ENCODE measurements around the gene HM13. TPM values are rescaled to one million over a fixed set of nuclear protein-coding genes. Genes with fewer than 3 reads are reported as not detected.

The HM13 gene
- total and polyA plus RNA-seq, 9 of the 15 experiments (the other 6 are each of a cell fraction or from before 2014, with no cell fraction given), result 7.7 to 136 (median 74.5) TPM

GRCh38 chr20:31547017-31547675, 32.9 kb downstream of the HM13 start (continued):
- no peak for TF ChIP-seq ZNF12 (CRISPR knock-in tag; IDR thresholded peaks at IDR 0.05)
- no peak for TF ChIP-seq ZBED1 (IDR thresholded peaks at IDR 0.05)
- TF ChIP-seq POLR2AphosphoS2 (IDR thresholded peaks at IDR 0.05; ENCODE audit: low read length), result 0 out of 2 replicates have a peak, but pooled peaks have one; percentile 57
- no peak for TF ChIP-seq ZNF23 (CRISPR knock-in tag; IDR thresholded peaks at IDR 0.05)
- no peak for TF ChIP-seq CBX8 (IDR thresholded peaks at IDR 0.05; ENCODE audit: borderline replicate concordance, extremely low read depth, low read depth, low read length, poor library complexity, severe bottlenecking)
- no peak for TF ChIP-seq EGR1 (conservative IDR thresholded peaks at IDR 0.05)
- no peak for TF ChIP-seq GABPB2 (CRISPR knock-in tag; conservative IDR thresholded peaks at IDR 0.05)
- no peak for TF ChIP-seq CBX2 (IDR thresholded peaks at IDR 0.05; ENCODE audit: insufficient read depth, low read length, poor library complexity, severe bottlenecking)
- TF ChIP-seq ZFP36 (IDR thresholded peaks at IDR 0.05; ENCODE audit: low read depth, low read length, partially characterized antibody), result no peak
- no peak for TF ChIP-seq DPF2 (IDR thresholded peaks at IDR 0.05)
- TF ChIP-seq CBX3 (IDR thresholded peaks at IDR 0.05; ENCODE audit: borderline replicate concordance in 1 of 2, low read length in 2 of 2), result no peak
- TF ChIP-seq NFIC (IDR thresholded peaks at IDR 0.05), result no peak
- TF ChIP-seq, protein P1, sequence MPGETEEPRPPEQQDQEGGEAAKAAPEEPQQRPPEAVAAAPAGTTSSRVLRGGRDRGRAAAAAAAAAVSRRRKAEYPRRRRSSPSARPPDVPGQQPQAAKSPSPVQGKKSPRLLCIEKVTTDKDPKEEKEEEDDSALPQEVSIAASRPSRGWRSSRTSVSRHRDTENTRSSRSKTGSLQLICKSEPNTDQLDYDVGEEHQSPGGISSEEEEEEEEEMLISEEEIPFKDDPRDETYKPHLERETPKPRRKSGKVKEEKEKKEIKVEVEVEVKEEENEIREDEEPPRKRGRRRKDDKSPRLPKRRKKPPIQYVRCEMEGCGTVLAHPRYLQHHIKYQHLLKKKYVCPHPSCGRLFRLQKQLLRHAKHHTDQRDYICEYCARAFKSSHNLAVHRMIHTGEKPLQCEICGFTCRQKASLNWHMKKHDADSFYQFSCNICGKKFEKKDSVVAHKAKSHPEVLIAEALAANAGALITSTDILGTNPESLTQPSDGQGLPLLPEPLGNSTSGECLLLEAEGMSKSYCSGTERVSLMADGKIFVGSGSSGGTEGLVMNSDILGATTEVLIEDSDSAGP (CRISPR knock-in tag; IDR thresholded peaks at IDR 0.05), result no peak
- TF ChIP-seq RFX5 (IDR thresholded peaks at IDR 0.05; ENCODE audit: low read depth, low read length), result no peak
- TF ChIP-seq, protein P2, sequence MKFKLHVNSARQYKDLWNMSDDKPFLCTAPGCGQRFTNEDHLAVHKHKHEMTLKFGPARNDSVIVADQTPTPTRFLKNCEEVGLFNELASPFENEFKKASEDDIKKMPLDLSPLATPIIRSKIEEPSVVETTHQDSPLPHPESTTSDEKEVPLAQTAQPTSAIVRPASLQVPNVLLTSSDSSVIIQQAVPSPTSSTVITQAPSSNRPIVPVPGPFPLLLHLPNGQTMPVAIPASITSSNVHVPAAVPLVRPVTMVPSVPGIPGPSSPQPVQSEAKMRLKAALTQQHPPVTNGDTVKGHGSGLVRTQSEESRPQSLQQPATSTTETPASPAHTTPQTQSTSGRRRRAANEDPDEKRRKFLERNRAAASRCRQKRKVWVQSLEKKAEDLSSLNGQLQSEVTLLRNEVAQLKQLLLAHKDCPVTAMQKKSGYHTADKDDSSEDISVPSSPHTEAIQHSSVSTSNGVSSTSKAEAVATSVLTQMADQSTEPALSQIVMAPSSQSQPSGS (CRISPR knock-in tag; IDR thresholded peaks at IDR 0.05), result no peak
- TF ChIP-seq FOXP1 (CRISPR knock-in tag; IDR thresholded peaks at IDR 0.05), result no peak
- peak; percentile 52 for TF ChIP-seq TAF9B (IDR thresholded peaks at IDR 0.05; ENCODE audit: partially characterized antibody)
- TF ChIP-seq ZNF766 (CRISPR knock-in tag; conservative IDR thresholded peaks at IDR 0.05), result 0 out of 2 replicates have a peak, but pooled peaks have one; percentile 17
- no peak for TF ChIP-seq ZBTB17 (CRISPR knock-in tag; IDR thresholded peaks at IDR 0.05)
- TF ChIP-seq, protein P3, sequence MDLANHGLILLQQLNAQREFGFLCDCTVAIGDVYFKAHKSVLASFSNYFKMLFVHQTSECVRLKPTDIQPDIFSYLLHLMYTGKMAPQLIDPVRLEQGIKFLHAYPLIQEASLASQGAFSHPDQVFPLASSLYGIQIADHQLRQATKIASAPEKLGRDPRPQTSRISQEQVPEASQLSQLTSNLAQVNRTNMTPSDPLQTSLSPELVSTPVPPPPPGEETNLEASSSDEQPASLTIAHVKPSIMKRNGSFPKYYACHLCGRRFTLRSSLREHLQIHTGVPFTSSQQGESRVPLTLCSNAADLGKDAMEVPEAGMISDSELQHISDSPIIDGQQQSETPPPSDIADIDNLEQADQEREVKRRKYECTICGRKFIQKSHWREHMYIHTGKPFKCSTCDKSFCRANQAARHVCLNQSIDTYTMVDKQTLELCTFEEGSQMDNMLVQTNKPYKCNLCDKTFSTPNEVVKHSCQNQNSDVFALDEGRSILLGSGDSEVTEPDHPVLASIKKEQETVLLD (IDR thresholded peaks at IDR 0.05), result no peak
- TF ChIP-seq TEAD4 (IDR thresholded peaks at IDR 0.05; ENCODE audit: low read length), result no peak
- TF ChIP-seq TEAD4 (CRISPR knock-in tag; IDR thresholded peaks at IDR 0.05; ENCODE audit: borderline replicate concordance), result no peak
- 0 out of 2 replicates have a peak, but pooled peaks have one; percentile 15 for TF ChIP-seq MXI1 (IDR thresholded peaks at IDR 0.05; ENCODE audit: low read depth, low read length)
- TF ChIP-seq HDAC8 (tag; IDR thresholded peaks at IDR 0.05), result no peak
- TF ChIP-seq TEAD1 (CRISPR knock-in tag; IDR thresholded peaks at IDR 0.05), result no peak
- TF ChIP-seq POU5F1 (IDR thresholded peaks at IDR 0.05; ENCODE audit: borderline replicate concordance, low read depth, low read length, partially characterized antibody), result no peak
- no peak for TF ChIP-seq KLF16 (IDR thresholded peaks at IDR 0.05)
